Activated naive CD4-positive, alpha-beta T cell treated with anti-CD3 and anti-CD28 coated beads for 36 hours (primary cell): Measurements from ENCODE around the gene ARHGEF37. TPM values are rescaled to one million over a fixed set of nuclear protein-coding genes. Genes with fewer than 3 reads are reported as not detected.
"Not testable (repeated sequence)": the region's sequence is repeated elsewhere in the genome, so short reads cannot be mapped to it uniquely, and the experiment has no call there.

Source experiments
- CTCF ChIA-PET: fragments of 350-600 bp; sonication (Branson Sonifier 250); formaldehyde crosslinking; loops from one replicate; lab custom pipeline; 2021; ENCODE audit warnings: antibody characterized with exemption; lab: Charles Lee
- DNase-seq: peaks from one replicate; pipeline ENCODE4 v3.0.0-alpha.2; 2020
- H3K27ac Mint-ChIP-seq: one replicate; pipeline ENCODE4 v1.8.0; 2021; ENCODE audit warnings: mild to moderate bottlenecking, mixed read lengths
- H3K27me3 Mint-ChIP-seq: one replicate; pipeline ENCODE4 v1.8.0; 2021; ENCODE audit warnings: low read depth, mixed read lengths
- H3K36me3 Mint-ChIP-seq: one replicate; pipeline ENCODE4 v1.8.0; 2021; ENCODE audit warnings: low read depth, mixed read lengths
- H3K4me1 Mint-ChIP-seq: one replicate; pipeline ENCODE4 v1.8.0; 2021; ENCODE audit warnings: low read depth, mixed read lengths
- H3K4me3 Mint-ChIP-seq: one replicate; pipeline ENCODE4 v1.8.0; 2021; ENCODE audit warnings: mild to moderate bottlenecking, moderate library complexity, mixed read lengths
- H3K9me3 Mint-ChIP-seq: one replicate; pipeline ENCODE4 v1.8.0; 2021; ENCODE audit warnings: mixed read lengths
- intact Hi-C: fragments of 100-400 bp; cut with micrococcal nuclease; formaldehyde crosslinking; loops from one replicate; pipeline ENCODE4 v1.15.1; 2023
- total RNA-seq, 2 experiments: library from RNA; stranded (reverse); gene quantifications; one replicate each; pipeline ENCODE4 v1.2.3, GENCODE V29; 2021

ARHGEF37 gene
- total RNA-seq, 2 experiments from 2014 or later = 0.95 to 2.0 TPM

DNA sequence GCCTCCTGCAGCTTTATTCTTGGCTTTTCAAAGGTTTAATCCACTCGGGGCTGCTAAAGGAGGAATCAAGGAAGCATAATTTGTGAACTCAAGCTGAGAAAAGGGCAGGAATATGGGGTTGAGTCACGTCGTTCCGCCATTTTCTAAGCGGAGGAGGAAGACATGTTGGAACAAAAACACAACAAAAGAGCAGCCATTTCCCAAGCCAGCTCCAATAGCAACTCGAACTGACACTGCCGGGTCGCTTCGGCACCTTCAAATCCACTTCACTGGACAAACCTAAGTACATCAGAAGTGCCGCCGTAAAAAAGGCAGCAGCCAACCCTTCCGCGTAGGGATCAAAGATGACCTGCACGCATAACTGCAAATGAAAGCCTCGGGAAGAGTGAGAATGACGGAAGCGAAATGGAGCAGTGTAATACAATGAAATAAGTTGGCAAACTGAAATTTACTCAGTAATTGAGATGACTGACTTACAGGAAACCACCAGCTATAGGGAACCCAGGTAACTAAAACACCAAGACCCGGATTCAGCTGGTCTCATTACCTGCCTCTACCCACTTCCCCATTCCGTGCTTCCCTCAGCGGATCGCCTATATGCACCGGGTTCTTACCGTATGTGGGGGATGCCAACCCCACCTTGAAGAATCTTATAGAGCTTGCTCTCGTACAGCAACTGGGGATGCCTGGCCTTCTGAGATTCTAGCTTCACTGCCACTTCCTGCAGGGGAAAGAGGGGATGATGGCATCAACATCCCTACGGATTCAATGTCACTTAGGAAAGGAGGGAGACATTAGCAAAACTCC is 31.6 kb upstream of the ARHGEF37 start:
- H3K4me1 Mint-ChIP-seq = peaks cover 47% of the 10 kb centered on the region
- H3K27ac Mint-ChIP-seq = peak overlapping the region; percentile 99
- H3K9me3 Mint-ChIP-seq = no peaks in the 10 kb centered on the region
- CTCF ChIA-PET = interaction anchor here (0.6 to 4.8 kb wide), 11 partner anchors 10 to 203 kb away, joined by 3 to 34 read pairs (median 4); no protein-coding TSS in a partner anchor
- H3K36me3 Mint-ChIP-seq = peaks cover 52% of the 10 kb centered on the region
- H3K4me3 Mint-ChIP-seq = peak overlapping the region; percentile 97
- peak; percentile 66 for DNase-seq
- H3K27me3 Mint-ChIP-seq = no peaks in the 10 kb centered on the region
- intact Hi-C loops = loop anchor here (1.0 to 5.0 kb wide), 6 partner anchors 8 to 1603 kb away; partner anchors contain the start of genes FBXO38, SLC26A2 and TCOF1

- Mint-ChIP-seq H3K4me1 (peaks cover 42% of the 10 kb centered on the region), H3K36me3 (peaks cover 47% of the 10 kb centered on the region), H3K27ac (peak overlapping the region; percentile 99), H3K9me3 (no peaks in the 10 kb centered on the region), H3K4me3 (peak overlapping the region; percentile 97), H3K27me3 (no peaks in the 10 kb centered on the region)
- peak; percentile 51 for DNase-seq
- intact Hi-C loops = loop anchor here (1.0 to 5.0 kb wide), 5 partner anchors 309 to 1603 kb away; partner anchors contain the start of genes FBXO38, SLC26A2 and TCOF1
- CTCF ChIA-PET = interaction anchor here (0.6 to 4.8 kb wide), 10 partner anchors 10 to 223 kb away, joined by 3 to 34 read pairs (median 4); no protein-coding TSS in a partner anchor
Observed at GRCh38 chr5:149550268-149550583, 31.1 kb upstream of the ARHGEF37 start.

DNA sequence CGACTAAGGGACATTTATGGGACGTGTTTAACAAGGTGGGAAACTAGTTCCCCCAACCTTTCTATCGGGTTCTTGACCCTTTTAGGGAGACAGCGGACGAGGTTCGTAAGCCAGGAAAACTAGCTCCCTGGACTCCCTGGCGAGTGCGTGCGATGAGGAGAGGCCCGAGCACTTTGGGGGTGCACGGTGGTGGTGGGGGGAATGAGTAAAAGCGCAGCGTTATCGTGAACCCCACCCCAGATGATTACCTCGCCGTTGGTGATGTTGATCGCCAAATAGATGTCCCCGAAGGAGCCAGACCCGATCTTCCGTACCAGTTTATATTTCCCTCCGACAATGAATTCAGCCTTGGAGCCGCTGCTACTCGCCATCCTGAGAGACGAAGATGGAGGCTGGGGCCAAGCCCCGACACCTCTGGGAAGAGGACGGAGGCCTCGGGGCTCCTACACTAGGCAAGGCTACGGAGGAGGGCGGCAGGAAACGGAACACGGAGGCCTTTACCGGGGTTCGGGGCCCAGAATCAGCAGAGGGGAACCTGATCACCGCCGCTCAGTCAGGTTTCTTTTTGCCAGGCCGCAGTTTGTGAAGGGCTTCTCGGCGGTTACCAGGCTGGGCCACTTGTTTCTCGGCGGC is 30.6 kb upstream of the ARHGEF37 start:
- no peaks in the 10 kb centered on the region for H3K27me3 Mint-ChIP-seq
- H3K4me3 Mint-ChIP-seq = peak overlapping the region; percentile 97
- H3K36me3 Mint-ChIP-seq = peaks cover 45% of the 10 kb centered on the region
- CTCF ChIA-PET = interaction anchor here (0.6 to 4.8 kb wide), 14 partner anchors 10 to 222 kb away, joined by 3 to 34 read pairs (median 3); no protein-coding TSS in a partner anchor
- no peaks in the 10 kb centered on the region for H3K9me3 Mint-ChIP-seq
- H3K4me1 Mint-ChIP-seq = peaks cover 38% of the 10 kb centered on the region
- peak; percentile 48 for DNase-seq
- intact Hi-C loops = loop anchor here (1.0 to 5.0 kb wide), 10 partner anchors 11 to 1602 kb away; partner anchors contain the start of genes FBXO38, GRPEL2, SLC26A2 and TCOF1
- peak overlapping the region; percentile 99 for H3K27ac Mint-ChIP-seq

GRCh38 chr5:149551227-149552037 is 29.9 kb upstream of the ARHGEF37 start, which contains the start of gene CSNK1A1:
Gene CSNK1A1 (minus strand): TSS chr5:149551439. CDS start chr5:149550964, 475 bp downstream.
- peaks cover 31% of the 10 kb centered on the region for H3K4me1 Mint-ChIP-seq
- peak within 1 kb of the TSS; percentile 97 for H3K4me3 Mint-ChIP-seq
- H3K27ac Mint-ChIP-seq = peak within 1 kb of the TSS; percentile 99
- CTCF ChIA-PET = interaction anchor here (0.6 to 4.8 kb wide), 16 partner anchors 8 to 199 kb away, joined by 3 to 34 read pairs (median 3); no protein-coding TSS in a partner anchor
- intact Hi-C loops = loop anchor here (1.0 to 5.0 kb wide), 9 partner anchors 10 to 1601 kb away; partner anchors contain the start of genes FBXO38, GRPEL2 and TCOF1
- DNase-seq = peak; percentile 99
- peaks cover 39% of the 10 kb centered on the region for H3K36me3 Mint-ChIP-seq
- no peaks in the 10 kb centered on the region for H3K9me3 Mint-ChIP-seq
- H3K27me3 Mint-ChIP-seq = no peaks in the 10 kb centered on the region

DNA sequence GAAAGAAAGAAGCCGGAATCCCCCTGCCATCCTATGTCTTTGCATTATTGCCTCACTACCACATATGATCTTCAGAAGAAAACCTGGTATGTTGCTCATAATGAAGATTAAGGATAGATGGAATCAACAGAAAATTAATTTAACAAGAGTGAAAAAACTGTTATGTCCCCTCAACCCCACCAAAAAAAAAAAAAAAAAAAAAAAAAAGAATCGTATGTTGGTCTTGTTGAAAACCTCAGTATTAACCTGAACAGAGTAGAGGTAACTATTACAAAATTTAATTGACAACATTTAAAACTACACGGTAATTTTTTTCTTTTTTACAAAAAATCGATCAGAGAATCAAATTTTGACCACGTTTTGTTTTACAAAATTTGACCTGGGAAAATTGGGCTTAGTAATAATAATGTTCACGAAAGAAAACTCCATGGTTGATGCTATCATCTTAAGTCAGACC is 29.2 kb upstream of the ARHGEF37 start:
- CTCF ChIA-PET = interaction anchor here (0.9 to 4.8 kb wide), 16 partner anchors 7 to 200 kb away, joined by 3 to 34 read pairs (median 4); no protein-coding TSS in a partner anchor
- Mint-ChIP-seq H3K36me3 (peaks cover 33% of the 10 kb centered on the region), H3K9me3 (no peaks in the 10 kb centered on the region), H3K27ac (peak overlapping the region; percentile 99), H3K27me3 (no peaks in the 10 kb centered on the region), H3K4me1 (peaks cover 25% of the 10 kb centered on the region), H3K4me3 (peak overlapping the region; percentile 97)
- intact Hi-C loops = loop anchor here (5.0 kb wide), 1 partner anchor 805 kb away; the partner anchor contains the start of gene TCOF1
- no peak for DNase-seq

DNA sequence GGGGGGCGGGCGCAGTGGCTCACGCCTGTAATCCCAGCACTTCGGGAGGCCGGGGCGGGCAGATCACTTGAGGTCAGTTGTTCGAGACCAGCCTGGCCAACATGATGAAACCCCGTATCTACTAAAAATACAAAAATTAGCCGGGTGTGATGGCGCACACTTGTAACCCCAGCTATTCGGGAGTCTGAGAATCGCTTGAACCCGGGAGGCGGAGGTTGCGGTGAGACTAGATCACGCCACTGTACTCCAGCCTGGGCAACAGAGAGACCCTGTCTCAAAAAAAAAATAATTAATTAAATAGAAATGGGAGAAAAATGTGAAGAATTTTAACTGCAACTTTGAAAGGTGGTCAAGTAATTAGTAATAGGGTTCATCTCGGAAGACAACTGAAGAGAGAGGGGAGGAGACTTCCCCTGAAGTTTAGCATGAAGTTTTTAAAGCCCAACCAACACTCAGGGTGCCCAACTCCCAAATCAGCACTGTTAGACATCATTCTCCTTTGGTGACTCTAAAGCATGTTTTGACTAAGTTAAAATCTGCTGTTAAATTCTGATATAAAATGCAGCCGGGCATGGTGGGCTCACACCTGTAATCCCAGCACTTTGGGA is 28.6 kb upstream of the ARHGEF37 start:
- H3K4me3 Mint-ChIP-seq = peak overlapping the region; percentile 32
- H3K27me3 Mint-ChIP-seq = no peaks in the 10 kb centered on the region
- H3K4me1 Mint-ChIP-seq = peaks cover 19% of the 10 kb centered on the region
- no peaks in the 10 kb centered on the region for H3K9me3 Mint-ChIP-seq
- no peak for DNase-seq
- peak overlapping the region; percentile 30 for H3K27ac Mint-ChIP-seq
- intact Hi-C loops = loop anchor here (5.0 kb wide), 1 partner anchor 805 kb away; the partner anchor contains the start of gene TCOF1
- CTCF ChIA-PET = interaction anchor here (0.9 to 4.8 kb wide), 8 partner anchors 9 to 171 kb away, joined by 3 to 34 read pairs (median 4); no protein-coding TSS in a partner anchor
- H3K36me3 Mint-ChIP-seq = peaks cover 27% of the 10 kb centered on the region

DNA sequence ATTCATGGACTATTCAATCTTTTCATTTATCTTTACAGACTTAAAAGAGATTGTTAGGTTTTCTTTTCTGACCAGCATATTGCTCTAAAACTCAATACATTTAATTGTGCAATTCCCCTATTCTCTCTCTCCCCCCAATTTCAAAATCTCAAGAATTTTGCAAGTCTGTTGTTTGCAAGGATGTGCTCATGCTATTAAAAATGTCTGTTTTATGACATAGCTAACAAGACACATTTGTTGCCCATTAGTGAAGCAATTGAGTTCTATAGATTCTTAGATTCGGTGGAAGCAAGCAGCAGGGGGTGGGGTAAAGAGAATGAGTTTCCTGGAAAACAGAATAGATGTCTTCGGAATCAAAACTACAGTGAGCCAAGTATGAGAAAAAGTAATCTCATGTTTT is 21.6 kb upstream of the ARHGEF37 start:
- Mint-ChIP-seq H3K27ac (no peak overlapping the region), H3K4me3 (no peak overlapping the region), H3K9me3 (no peaks in the 10 kb centered on the region), H3K36me3 (no peaks in the 10 kb centered on the region), H3K27me3 (no peaks in the 10 kb centered on the region), H3K4me1 (peaks cover 32% of the 10 kb centered on the region)
- CTCF ChIA-PET = interaction anchor here (0.9 to 8.5 kb wide), 2 partner anchors 8 to 117 kb away, joined by 3 to 149 read pairs; no protein-coding TSS in a partner anchor
- intact Hi-C loops = loop anchor here (10.0 kb wide), 1 partner anchor 525 kb away; no protein-coding TSS in a partner anchor
- DNase-seq = no peak

DNA sequence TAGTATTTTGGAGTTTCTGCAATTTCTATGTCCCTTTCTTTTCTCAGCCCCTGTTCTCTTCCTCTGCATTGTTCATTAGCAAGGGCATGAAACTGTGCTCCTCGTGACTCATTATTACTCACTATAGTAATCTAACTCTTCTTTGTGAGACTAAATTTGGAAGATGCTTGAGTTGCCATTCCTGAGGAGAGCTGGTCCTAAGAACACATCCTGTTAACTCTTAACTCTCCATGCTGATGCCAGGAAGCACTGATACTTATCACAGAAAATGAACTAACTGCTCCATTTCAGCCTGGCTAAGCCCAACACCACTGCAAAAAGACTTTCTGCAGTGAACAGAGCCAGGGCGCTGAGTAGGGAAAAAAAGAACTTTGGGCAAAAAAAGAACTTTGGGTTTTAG is 19.4 kb upstream of the ARHGEF37 start:
- DNase-seq = peak; percentile 20
- no peaks in the 10 kb centered on the region for H3K36me3 Mint-ChIP-seq
- H3K4me3 Mint-ChIP-seq = no peak overlapping the region
- H3K4me1 Mint-ChIP-seq = peaks cover 32% of the 10 kb centered on the region
- intact Hi-C loops = loop anchor here (1.0 to 10.0 kb wide), 2 partner anchors 11 to 527 kb away; partner anchors contain the start of gene CSNK1A1
- no peaks in the 10 kb centered on the region for H3K27me3 Mint-ChIP-seq
- CTCF ChIA-PET = interaction anchor here (0.6 to 8.5 kb wide), 20 partner anchors 10 to 204 kb away, joined by 3 to 149 read pairs (median 6); partner anchors contain the start of genes ARHGEF37, CSNK1A1, IL17B and PCYOX1L
- H3K27ac Mint-ChIP-seq = peak overlapping the region; percentile 70
- H3K9me3 Mint-ChIP-seq = no peaks in the 10 kb centered on the region

DNA sequence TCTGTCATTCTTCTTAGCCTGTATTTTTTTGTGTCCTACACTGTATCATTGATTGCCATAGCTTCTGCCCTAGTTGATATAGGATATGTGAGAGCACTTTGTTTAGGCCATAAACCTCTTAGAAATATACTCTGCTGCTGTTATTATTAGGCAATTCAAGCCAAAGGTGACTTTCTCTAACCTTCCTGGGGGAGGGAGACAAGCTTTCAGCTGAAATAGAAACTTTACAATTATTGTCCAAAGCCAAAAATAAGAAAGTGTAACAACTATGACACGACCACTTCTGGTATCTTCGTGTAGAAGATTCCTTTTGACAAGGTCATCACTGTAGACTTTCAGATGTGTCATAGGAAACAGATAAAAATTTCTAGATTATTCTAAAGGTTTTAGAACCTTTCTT is 17.8 kb upstream of the ARHGEF37 start:
- Mint-ChIP-seq H3K27me3 (no peaks in the 10 kb centered on the region), H3K4me3 (no peak overlapping the region), H3K9me3 (no peaks in the 10 kb centered on the region), H3K4me1 (peaks cover 32% of the 10 kb centered on the region), H3K36me3 (no peaks in the 10 kb centered on the region), H3K27ac (peak overlapping the region; percentile 72)
- intact Hi-C loops = loop anchor here (10.0 kb wide), 1 partner anchor 529 kb away; no protein-coding TSS in a partner anchor
- CTCF ChIA-PET = interaction anchor here (0.6 to 8.5 kb wide), 20 partner anchors 10 to 295 kb away, joined by 3 to 149 read pairs (median 6); partner anchors contain the start of genes CSNK1A1, IL17B and PCYOX1L
- DNase-seq = no peak

- not testable (repeated sequence) for H3K27me3 Mint-ChIP-seq, H3K36me3 Mint-ChIP-seq, H3K27ac Mint-ChIP-seq, H3K4me3 Mint-ChIP-seq, DNase-seq, H3K9me3 Mint-ChIP-seq
- H3K4me1 Mint-ChIP-seq = peaks cover 32% of the 10 kb centered on the region
- CTCF ChIA-PET = interaction anchor here (0.5 to 8.5 kb wide), 27 partner anchors 12 to 1687 kb away, joined by 3 to 149 read pairs (median 3); partner anchors contain the start of gene ARHGEF37
- intact Hi-C loops = loop anchor here (1.0 to 10.0 kb wide), 7 partner anchors 54 to 530 kb away; no protein-coding TSS in a partner anchor
Observed at GRCh38 chr5:149564542-149565140, 16.7 kb upstream of the ARHGEF37 start.
